ENCODE measurements around the gene MYO1B. TPM values are rescaled to one million over a fixed set of nuclear protein-coding genes. Genes with fewer than 3 reads are reported as not detected.

The MYO1B gene
- total and polyA plus RNA-seq, 12 donors: 8.7 to 32.4 (median 14.4) TPM

DNA sequence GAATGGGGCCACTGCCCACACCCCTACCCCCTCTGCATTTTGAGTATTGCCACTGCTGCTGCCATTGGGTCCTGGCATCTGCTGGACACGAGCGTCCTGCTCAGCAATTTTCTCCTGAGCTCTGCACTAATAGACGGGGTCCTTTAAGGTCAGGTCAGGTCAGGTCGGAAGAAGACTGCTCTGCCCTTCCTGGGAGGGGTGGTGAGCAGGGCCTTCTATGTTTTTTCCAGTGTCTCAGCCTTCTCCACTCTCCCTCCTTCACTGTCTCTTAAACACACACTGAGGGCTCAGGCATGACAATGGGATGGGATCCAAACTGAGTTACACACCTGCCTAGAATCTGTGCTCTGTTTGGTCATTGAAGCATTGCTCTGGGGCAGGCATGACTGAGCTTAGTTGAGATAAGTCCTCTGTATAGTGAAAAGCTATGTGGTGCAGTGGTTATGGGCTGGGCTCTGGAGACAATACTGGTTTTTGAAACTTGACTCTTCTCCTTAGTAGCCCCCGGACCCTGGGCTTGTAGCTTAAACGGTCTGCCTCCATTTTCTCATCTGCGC lies 10.6 kb downstream of the MYO1B start:
- ATAC-seq (peak in 4 of 8 donors; percentile 18 to 41 (median 24)), DNase-seq (no peak)
- intact Hi-C loops (cut with DNase I): loop anchor here in 1 of 10 donors (10.0 kb wide), 1 partner anchor 129 kb away; no protein-coding TSS in a partner anchor
- H3K36me3 ChIP-seq: no peaks in the 10 kb centered on the region
- TF ChIP-seq, protein P1, sequence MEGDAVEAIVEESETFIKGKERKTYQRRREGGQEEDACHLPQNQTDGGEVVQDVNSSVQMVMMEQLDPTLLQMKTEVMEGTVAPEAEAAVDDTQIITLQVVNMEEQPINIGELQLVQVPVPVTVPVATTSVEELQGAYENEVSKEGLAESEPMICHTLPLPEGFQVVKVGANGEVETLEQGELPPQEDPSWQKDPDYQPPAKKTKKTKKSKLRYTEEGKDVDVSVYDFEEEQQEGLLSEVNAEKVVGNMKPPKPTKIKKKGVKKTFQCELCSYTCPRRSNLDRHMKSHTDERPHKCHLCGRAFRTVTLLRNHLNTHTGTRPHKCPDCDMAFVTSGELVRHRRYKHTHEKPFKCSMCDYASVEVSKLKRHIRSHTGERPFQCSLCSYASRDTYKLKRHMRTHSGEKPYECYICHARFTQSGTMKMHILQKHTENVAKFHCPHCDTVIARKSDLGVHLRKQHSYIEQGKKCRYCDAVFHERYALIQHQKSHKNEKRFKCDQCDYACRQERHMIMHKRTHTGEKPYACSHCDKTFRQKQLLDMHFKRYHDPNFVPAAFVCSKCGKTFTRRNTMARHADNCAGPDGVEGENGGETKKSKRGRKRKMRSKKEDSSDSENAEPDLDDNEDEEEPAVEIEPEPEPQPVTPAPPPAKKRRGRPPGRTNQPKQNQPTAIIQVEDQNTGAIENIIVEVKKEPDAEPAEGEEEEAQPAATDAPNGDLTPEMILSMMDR (IDR thresholded peaks at IDR 0.05): no peak
- H3K9me3 ChIP-seq: no peaks in the 10 kb centered on the region
- 64 to 70% methylated on average over 7 of the region's 7 CpGs for WGBS, 2 donors
- no peak overlapping the region for H3K27ac ChIP-seq
- no peak overlapping the region for H3K4me3 ChIP-seq
- peaks cover 0 to 63% (median 22%) of the 10 kb centered on the region in 9 donors for H3K4me1 ChIP-seq
- no peaks in the 10 kb centered on the region for H3K27me3 ChIP-seq

DNA sequence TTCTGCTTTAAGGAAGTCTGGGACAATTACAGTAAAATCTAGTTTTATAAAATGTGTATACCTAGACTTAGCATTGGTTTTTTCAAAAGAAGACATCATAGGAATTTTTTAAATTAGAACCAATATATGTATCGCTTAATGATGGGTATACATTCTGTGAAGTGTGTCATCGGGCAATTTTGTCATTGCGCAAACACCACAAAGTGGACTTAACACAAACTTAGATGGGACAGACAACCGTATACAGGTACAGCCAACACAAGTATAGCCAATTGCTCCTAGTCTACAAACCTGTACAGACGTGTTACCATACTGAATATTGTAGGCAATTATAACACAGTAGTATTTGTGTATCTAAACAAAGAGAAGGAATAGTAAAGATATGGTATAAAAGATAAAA lies 12.7 kb downstream of the MYO1B start:
- Histone ChIP-seq H3K27ac (no peak overlapping the region), H3K4me1 (peaks cover 0 to 50% (median 16%) of the 10 kb centered on the region in 9 donors), H3K36me3 (no peaks in the 10 kb centered on the region), H3K27me3 (no peaks in the 10 kb centered on the region), H3K9me3 (no peaks in the 10 kb centered on the region), H3K4me3 (no peak overlapping the region)
- DNase-seq (no peak), ATAC-seq (no peak)
- intact Hi-C loops (cut with DNase I): loop anchor here in 1 of 10 donors (10.0 kb wide), 1 partner anchor 127 kb away; no protein-coding TSS in a partner anchor
- TF ChIP-seq, protein P1 (IDR thresholded peaks at IDR 0.05): no peak
- WGBS, 2 donors: 95 to 99% methylated on average over 5 of the region's 5 CpGs

DNA sequence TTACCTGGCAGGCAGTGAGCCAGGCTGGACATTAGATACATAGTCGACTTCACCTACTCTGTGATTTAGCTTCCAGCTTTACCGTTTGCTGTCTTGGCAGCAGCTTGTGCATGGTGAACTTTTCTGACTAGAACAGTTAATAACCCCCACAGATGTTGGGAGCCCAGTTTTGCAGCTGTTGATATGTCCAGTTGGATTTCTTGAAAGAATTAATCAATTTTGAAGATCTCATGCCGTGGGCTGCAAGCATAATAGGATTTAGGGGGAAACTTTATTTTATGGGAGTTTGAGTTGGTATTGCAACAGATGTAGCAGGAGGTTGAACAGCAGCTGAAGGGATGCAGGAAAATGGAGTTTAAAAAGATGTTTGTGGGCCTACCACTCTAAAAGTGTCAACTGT lies 13.8 kb downstream of the MYO1B start:
- intact Hi-C loops (cut with DNase I): loop anchor here in 1 of 10 donors (10.0 kb wide), 1 partner anchor 126 kb away; no protein-coding TSS in a partner anchor
- WGBS, 2 donors: 51 to 55% methylated on average over 3 of the region's 3 CpGs
- DNase-seq (no peak), ATAC-seq (no peak)
- no peak overlapping the region for H3K4me3 ChIP-seq
- no peaks in the 10 kb centered on the region for H3K36me3 ChIP-seq
- H3K9me3 ChIP-seq: no peaks in the 10 kb centered on the region
- no peak overlapping the region for H3K27ac ChIP-seq
- H3K4me1 ChIP-seq: peaks cover 0 to 58% (median 21%) of the 10 kb centered on the region in 9 donors
- H3K27me3 ChIP-seq: no peaks in the 10 kb centered on the region
- TF ChIP-seq, protein P1 (IDR thresholded peaks at IDR 0.05): no peak

DNA sequence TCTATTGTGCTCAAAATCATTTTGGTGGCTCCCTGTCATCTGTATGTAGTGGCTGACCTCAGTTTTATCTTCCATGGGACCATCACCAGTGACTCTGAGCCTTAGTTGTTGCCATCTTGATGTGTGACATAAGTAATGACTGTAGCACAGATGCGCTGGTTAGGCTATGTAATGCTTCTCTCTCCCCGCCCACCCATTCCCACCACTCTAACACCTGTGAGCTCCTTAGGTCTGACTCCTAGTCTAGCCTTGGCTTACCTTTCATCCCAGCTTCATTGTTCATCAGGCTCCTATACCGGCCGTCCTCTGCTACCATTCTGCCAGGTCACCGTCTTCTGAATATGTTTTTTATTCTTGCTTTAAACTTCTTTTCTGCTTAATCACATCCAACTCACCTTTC lies 17.2 kb downstream of the MYO1B start:
- WGBS, 2 donors: 90 to 93% methylated on average over 5 of the region's 5 CpGs
- no peak overlapping the region for H3K4me3 ChIP-seq
- no peaks in the 10 kb centered on the region for H3K27me3 ChIP-seq
- TF ChIP-seq, protein P1 (IDR thresholded peaks at IDR 0.05): no peak
- intact Hi-C loops (cut with DNase I): no loop called here
- no peaks in the 10 kb centered on the region for H3K36me3 ChIP-seq
- DNase-seq: no peak
- H3K27ac ChIP-seq: peak overlapping the region in 2 of 10 donors; percentile 24 to 31
- H3K9me3 ChIP-seq: no peaks in the 10 kb centered on the region
- H3K4me1 ChIP-seq: peaks cover 4 to 65% (median 29%) of the 10 kb centered on the region in 9 donors
- no peak for ATAC-seq
